Muscle of arm (tissue), 12 donors: Measurements from ENCODE around the gene COX7A2. TPM values are rescaled to one million over a fixed set of nuclear protein-coding genes. Genes with fewer than 3 reads are reported as not detected.

ENCODE experiments used
- DNase-seq: peaks from one replicate; pipeline ENCODE4 v3.0.0-alpha.2; 2013
- polyA plus RNA-seq, 12 donors: library from polyadenylated mRNA; unstranded; fragments of 120-200 nt; gene quantifications; one replicate each; pipeline ENCODE4 v1.2.1, GENCODE V29; 2013; ENCODE audit not compliant: insufficient read length in 12 of 12

COX7A2 gene
- polyA plus RNA-seq, 12 donors: 147 to 273 (median 214) TPM; not detected in 1

DNA sequence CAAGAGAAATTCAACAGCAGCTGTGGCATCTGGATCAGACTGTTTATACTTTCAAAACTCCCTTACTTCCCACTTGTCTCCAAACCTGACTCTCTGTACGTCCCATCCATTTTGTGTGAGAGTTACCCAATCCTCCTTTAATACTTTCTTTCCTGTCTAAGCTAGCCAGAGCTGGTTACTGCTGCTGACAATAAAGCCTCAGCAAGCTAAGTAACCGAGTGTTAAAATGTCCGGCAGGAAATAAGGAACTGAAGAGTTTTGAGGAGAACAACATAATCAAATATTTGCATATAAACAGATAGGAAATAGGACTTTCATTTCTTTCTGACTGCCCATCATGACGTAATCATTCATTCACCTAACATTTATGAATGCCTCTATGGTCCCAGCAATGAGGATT lies 29.4 kb upstream of the COX7A2 start:
- no peak for DNase-seq

DNA sequence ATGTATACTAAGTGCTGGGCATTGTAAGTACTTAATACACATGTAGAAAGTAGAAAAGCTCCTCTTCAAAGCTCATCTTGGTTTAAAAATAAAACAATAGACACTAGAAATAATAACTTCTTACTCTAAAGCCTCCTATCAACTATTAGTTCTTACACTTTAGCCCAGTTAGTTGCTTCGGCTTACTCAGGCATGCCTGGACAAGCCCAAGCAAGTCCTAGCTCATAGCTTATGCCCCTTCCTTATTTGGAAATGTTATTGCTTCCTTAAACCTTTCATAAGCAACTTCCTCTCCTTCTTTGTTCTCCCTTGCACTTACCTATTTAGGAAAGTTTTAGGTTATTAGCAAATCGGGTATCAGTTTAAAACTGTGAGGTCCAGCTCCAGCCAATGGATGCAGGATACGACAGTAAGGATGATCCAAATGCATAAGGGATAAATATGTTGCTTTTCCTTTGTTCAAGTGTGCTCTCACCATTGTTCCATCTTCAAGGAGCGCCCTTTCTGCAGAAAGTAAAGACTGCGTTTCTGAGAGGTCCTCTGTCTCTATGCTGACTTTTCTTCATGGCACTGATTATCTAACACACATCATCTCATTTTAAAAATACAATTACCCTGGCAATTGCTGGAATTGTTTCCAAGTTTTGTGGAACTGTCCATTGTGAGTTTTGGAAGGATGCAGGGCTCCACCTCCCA lies 28.7 kb upstream of the COX7A2 start:
- no peak for DNase-seq

DNA sequence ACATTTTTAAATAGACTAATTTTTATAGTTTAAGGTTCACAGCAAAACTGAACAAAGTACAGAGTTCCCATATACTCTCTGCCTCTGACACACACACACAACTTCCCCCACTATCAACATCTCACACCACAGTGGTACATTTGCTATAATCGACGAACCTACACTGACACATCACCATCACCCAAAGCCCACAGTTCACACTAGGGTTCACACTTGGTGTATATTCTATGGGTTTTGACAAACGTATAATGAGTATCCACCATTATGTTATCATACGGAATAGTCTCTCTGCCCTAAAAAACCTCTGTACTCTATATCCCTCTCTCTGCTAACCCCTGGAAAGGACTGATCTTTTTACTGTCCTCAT lies 25.4 kb upstream of the COX7A2 start:
- no peak for DNase-seq

- no peak for DNase-seq
Measured at GRCh38 chr6:75268121-75268987, 24.8 kb upstream of the COX7A2 start.

DNA sequence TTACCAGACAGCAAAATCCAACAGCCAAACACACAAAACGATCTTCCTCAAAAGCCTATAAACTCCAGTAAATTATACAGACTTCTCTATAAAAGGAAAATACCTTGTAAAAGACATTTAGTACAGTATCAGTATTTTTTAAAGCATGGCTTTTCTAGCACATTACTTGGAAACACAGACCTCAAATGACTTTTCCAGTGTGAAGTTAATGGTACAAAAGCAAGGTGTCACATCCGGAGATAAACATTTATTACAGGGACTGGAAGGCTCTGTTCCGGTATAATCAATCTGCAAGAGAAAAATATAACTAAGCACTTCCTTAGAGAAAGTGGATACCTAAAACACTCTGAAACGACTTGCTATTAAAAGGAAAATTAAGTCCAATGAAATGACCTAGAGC lies 23.9 kb upstream of the COX7A2 start:
- DNase-seq: no peak

- DNase-seq: peak; percentile 51
Measured at GRCh38 chr6:75266716-75267291, 23.2 kb upstream of the COX7A2 start.

DNA sequence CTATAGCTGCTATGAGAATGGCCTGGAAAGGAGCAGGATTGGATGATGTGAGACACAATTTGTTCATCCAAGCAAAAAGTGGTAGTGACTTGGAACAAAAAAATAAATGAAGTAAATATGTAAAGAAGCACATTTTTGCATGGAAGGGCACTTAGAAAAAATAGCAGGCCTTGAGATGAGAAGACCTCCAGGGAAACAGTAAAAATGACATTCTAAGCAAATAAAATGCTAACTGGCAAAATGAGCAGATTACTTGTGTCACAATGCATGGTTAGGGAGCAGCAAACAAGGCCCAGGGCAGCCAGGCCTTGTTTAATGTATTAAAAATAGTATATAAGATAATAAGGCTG lies 19.8 kb upstream of the COX7A2 start:
- DNase-seq: no peak

- DNase-seq: no peak
Measured at GRCh38 chr6:75262716-75263400, 19.3 kb upstream of the COX7A2 start.

DNA sequence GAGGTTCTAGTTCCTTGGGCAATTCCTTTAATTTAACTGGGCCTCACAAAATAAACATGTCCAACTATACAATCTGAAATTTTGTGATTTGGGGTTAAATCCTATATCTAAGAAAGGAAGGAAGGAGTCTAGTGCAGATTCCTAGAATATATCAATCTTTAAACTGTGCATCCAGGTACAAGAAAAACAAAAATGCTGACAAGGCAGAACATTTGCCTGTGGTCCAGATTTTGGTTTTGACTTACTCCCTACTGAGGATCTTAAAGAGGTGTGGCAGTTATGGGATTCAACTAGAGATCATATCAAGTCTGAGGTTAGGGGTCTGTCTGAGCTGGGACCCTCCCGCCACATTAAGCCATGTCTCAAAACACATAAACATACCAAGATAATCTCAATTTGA lies 17.7 kb upstream of the COX7A2 start:
- no peak for DNase-seq

- DNase-seq: no peak
Measured at GRCh38 chr6:75257343-75258087, 13.9 kb upstream of the COX7A2 start.

DNA sequence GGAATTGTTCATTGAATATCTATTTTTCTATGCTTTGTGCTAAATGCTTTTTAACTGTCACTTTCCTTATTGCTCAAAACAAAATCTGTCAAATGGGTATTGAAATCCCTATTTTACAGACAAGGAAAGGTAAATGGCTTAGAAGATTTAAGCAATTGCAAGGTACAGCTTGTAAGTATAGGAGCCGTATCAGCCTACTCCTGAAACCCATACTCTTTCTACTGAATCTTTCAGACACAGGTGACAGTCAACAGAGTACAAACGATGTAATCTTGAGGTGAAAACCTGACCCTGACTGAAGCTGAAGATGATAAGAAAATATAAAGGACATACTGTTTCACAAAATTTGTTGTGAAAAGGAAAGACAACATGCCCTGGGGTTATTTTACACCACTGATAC lies 7.0 kb upstream of the COX7A2 start:
- no peak for DNase-seq

GRCh38 chr6:75249837-75250236 lies 6.2 kb upstream of the COX7A2 start:
- DNase-seq: no peak

GRCh38 chr6:75246386-75246785 lies 2.8 kb upstream of the COX7A2 start:
- no peak for DNase-seq

DNA sequence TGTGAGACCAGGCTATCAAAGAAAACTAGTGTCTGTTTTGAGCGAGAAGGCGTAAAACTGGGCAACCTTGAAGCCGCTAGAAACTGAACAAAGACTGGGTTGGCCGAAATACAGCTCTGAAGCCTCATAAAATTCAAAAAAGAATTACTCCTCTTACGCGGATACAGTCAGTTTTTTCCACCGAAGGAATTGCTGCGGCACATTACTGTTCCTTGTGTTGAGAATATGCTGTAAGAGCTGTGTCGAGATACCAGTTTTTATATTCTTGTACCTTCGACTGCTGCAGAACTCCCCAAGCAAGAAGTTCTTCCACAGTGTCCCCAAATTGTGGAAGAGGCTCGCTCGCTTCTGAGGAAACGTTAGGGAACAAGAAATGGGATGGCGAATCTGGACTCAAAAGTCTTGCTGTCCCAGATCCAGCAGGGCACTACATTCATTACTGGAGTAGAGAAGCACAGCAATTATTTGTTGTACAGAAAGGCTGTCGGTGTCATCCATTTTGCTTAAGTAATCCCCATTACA lies 523 bp upstream of the COX7A2 start:
- no peak for DNase-seq

DNA sequence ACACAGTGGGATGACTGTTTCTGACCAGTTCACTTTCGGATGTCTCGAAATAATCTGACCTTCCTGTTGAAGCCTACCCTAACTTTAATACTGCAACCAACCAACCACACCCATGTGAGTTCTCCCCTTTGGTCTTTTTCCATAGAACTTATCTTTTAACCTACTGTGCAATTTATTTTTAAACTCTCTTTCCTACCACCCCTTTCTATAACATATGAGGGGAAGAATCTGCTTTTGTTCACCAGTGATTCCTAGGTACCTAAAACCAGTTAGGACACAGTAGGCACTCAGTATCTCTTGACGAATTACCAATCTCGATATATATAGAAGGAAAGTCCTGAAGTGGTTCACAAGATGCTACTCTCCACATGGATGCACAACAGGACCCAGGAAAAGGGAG lies 7.0 kb downstream of the COX7A2 start:
- DNase-seq: no peak

- no peak for DNase-seq
Measured at GRCh38 chr6:75235271-75235670, 8.3 kb downstream of the COX7A2 start.

- no peak for DNase-seq
Measured at GRCh38 chr6:75234126-75234865, 9.3 kb downstream of the COX7A2 start.

GRCh38 chr6:75233092-75233615 lies 10.4 kb downstream of the COX7A2 start:
- DNase-seq: no peak

GRCh38 chr6:75230484-75231325 lies 12.9 kb downstream of the COX7A2 start:
- no peak for DNase-seq
